NCI-H460 (cell line): ENCODE measurements around the gene MS4A15. TPM values are rescaled to one million over a fixed set of nuclear protein-coding genes. Genes with fewer than 3 reads are reported as not detected.
"Not testable (repeated sequence)": the region's sequence is repeated elsewhere in the genome, so short reads cannot be mapped to it uniquely, and the experiment has no call there.

ENCODE experiments used
- DNase-seq: peaks from one replicate; pipeline ENCODE4 v3.0.0-alpha.2; 2016; ENCODE audit warnings: low read depth; ENCODE audit errors: extremely low read depth
- total RNA-seq: library from RNA; depleted of rRNA; stranded (reverse); fragments of >200 nt; shearing (Covaris generic); gene quantifications from 2 replicates; pipeline ENCODE4 v1.2.3, GENCODE V29; 2014; rRNA removed

MS4A15 gene
- total RNA-seq, 1 experiment from 2014 or later = not detected

GRCh38 chr11:60797846-60798630 lies 41.4 kb downstream of the MS4A15 start:
- no peak for DNase-seq

DNA sequence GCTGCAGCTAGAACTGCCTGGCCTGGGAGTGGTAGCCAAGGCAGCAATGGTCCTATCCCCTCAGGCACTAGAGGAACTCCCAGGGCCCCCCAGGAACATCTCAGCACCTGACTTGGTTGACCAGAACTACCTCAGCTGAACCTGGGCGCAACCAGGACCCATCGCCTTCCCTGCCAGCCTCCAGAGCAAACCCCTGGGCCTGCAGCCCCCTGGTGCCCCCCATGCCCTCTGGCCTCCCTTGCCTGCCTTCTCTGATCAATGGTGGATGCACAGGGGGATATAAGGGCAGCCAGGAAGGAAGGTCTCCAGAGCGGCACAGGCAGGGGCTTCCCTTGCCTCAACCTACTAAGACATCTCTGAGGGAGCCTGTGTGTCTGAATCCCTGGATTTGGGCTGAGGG lies 42.0 kb downstream of the MS4A15 start:
- no peak for DNase-seq

- DNase-seq = no peak
Observed at GRCh38 chr11:60801194-60801593, 44.5 kb downstream of the MS4A15 start.

DNA sequence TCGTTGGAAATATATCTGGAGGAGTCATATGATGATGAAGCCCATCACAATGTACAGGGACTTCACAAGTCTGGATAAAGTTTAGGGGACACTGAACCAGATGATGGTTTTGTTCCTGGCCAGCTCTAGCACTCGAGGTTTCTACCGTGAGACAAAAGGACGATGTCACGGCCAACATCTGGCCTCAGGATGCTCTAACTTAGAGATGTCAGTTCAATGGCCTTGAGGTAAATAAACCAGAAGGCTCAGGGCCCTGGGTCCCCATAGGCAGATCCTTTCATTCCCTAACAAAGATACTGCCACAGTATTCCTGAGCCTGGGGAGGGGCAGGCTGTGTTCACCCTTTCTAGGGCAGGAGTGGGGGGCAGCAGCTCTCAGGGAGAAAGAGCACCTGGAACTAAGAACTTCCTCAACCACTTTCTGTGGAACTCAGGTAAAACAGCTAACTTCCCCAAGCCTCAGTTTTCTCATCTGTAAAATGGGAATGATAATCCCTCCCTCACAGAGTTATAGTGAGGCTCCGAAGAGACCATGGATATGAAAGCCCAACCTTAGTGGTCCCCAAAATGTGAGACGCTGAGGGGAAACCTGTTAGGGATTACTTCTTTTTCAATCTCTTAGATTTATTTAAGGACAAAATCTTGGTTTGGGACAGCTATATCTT lies 46.7 kb downstream of the MS4A15 start:
- DNase-seq = no peak

DNA sequence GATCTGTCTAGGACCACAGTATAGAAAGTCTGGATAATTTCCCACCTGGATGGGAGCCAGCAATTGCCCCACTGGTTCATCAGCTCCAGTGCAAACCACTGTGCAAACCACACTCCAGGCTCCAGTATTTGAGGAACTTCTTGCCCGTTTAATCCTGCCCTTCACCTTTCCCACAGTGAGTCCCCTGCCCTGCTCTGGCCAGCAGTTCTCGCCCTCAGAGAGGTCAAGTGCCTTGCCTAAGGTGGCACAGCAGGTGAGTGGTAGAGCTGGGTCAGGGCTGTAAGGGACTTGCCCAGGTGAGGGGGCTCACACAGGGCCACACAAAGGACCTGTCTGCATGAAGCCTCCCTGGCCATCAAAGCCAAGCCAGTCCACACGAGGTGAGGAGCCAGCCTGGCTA lies 52.6 kb downstream of the MS4A15 start:
- no peak for DNase-seq

DNA sequence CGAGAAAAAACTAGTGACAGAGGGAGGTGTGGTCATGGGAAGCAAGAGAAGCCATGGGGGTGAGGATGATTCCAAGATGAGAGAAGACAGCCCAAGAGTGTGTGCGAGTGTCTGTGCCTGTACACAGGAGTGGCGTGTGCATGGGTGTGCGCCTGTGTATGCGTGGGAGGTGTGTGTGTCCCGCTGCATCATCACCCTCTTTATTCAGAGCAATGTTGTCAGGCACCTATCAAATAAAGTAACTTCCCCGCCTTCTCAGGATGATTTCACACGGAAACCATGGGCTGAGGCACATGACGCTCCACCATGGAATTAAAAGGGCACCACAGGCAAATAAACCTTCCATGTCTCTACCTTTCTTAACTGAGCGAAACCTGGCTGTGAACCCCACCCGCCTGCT lies 53.0 kb downstream of the MS4A15 start:
- no peak for DNase-seq

- no peak for DNase-seq
Observed at GRCh38 chr11:60810151-60810550, 53.5 kb downstream of the MS4A15 start.

- DNase-seq = no peak
Observed at GRCh38 chr11:60810569-60810968, 53.9 kb downstream of the MS4A15 start.

DNA sequence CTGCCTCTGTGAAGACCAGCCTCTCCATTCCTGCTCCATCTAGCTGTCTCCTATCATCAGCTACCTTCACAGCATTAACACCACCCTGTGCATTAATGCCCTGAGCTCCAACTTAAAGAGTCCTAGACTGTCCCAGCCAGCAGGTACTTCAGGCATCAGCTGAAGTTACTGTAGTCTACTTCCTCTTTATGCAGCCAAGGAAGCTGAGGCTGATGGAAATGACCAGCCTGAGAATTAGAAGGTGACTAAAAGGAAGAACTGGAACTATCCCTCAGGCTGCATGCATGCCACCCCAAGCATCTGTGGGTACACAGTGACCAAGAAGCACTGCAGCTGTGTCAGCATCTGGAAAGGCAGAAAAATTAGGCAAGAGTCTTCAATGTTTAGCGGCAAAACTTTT lies 56.7 kb downstream of the MS4A15 start:
- no peak for DNase-seq

- no peak for DNase-seq
Observed at GRCh38 chr11:60814112-60814511, 57.4 kb downstream of the MS4A15 start.

GRCh38 chr11:60816590-60817157 lies 60.0 kb downstream of the MS4A15 start:
- no peak for DNase-seq

DNA sequence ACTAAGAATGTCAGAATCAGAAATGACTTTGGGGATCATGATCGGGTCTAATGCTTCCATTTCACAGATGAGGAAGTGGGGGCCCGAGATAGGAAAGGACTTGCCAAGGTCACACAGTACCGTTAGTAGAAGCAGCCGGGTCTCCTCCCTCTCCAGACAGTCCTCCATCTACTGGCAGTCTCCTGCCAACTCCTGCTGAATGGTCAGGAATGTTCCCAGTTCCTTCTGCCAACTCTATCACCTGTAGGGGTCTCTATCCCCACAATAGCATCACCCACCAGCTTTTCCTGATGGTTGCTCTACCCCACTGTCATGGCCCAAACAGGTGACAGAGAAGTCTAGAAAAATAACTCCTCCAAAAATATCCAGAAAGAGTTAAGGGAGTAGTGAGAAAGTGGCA lies 61.4 kb downstream of the MS4A15 start:
- no peak for DNase-seq

DNA sequence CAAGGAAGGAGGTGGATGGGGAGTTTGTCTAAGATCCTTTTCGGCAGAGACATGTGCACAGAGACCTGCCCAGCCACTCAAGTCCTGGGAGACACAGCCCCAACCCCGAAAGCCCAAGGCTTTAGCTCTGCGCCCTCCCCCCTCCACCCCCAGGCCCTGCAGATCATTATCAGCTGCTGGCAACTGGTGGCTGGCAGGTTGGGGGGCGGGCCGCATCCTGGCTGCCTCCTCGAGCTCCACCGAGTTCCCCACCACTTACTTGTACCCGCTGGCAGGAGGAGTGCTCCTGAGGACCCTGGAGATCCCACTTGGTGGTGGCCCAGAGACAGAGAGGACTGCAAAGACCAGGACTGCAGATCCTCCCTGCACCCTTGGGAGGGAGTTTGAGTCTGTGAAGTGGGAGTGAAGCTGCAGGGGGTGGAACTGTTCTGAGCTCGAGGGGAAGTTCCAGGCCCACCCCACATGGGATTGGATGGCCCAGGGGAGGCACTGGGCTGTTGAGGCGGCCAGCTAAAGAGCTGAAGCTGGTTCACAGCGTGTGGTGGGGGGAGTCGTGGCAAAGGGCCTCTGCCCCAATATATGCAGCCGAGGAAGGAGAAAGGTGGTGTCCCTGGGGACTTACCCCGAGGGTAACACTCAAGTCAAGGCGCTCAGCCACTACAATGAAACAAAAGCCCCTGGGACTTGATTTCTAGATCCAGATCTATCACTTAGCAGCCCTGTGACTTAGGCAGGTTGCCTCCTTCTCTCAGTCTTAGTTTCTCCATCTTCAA lies 65.3 kb downstream of the MS4A15 start:
- DNase-seq = no peak

- not testable (repeated sequence) for DNase-seq
Observed at GRCh38 chr11:60823745-60824306, 67.2 kb downstream of the MS4A15 start.

GRCh38 chr11:60825118-60825517 lies 68.5 kb downstream of the MS4A15 start:
- DNase-seq = no peak

DNA sequence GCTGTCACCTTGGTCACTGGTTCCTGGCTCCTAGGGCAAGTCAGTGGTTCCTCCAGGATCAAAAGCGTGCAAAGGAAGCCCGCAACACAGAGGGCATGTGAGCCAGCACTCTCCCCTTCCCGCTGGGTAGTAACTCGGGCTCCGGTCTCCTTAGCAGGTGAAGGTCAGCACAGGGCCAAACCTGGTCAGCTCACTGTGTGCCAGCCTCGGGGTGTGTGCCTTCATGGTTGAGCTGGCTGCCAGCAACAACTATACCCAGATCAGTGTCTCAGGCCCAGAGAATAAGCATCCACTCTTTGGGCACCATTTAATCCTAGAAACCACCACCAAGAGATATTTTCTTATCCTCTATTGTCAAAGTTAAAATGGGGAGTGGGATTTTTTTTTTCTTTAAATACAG lies 69.1 kb downstream of the MS4A15 start:
- DNase-seq = no peak

Other genes with a start within 250 kb of the MS4A15 start
- not detected in 2 replicates for gene MS4A13, start 241.5 kb upstream of the MS4A15 start, total RNA-seq
- not detected in 2 replicates for gene MS4A8, start 57.3 kb upstream of the MS4A15 start, total RNA-seq
- not detected in 2 replicates for gene MS4A18, start 32.1 kb upstream of the MS4A15 start, total RNA-seq
- not detected in 2 replicates for gene MS4A10, start 28.5 kb downstream of the MS4A15 start, total RNA-seq
- gene CCDC86, start 85.2 kb downstream of the MS4A15 start, total RNA-seq = 13.5 and 15.0 TPM in 2 replicates
- gene PTGDR2, start 99.1 kb downstream of the MS4A15 start, total RNA-seq = not detected in 2 replicates
- gene ZP1, start 110.7 kb downstream of the MS4A15 start, total RNA-seq = not detected in 2 replicates
- 48.8 and 49.5 TPM in 2 replicates for gene PRPF19, start 149.7 kb downstream of the MS4A15 start, total RNA-seq
- gene TMEM109, start 157.3 kb downstream of the MS4A15 start, total RNA-seq = 27.2 and 38.1 TPM in 2 replicates
- gene TMEM132A, start 167.6 kb downstream of the MS4A15 start, total RNA-seq = 20.9 and 22.0 TPM in 2 replicates
- gene SLC15A3, start 195.3 kb downstream of the MS4A15 start, total RNA-seq = not detected in 2 replicates
- gene CD6, start 214.8 kb downstream of the MS4A15 start, total RNA-seq = not detected in 2 replicates